ENCODE data around the gene MYL10. TPM values are rescaled to one million over a fixed set of nuclear protein-coding genes. Genes with fewer than 3 reads are reported as not detected.

The MYL10 gene
- total RNA-seq, 3 donors from 2014 or later: not detected

DNA sequence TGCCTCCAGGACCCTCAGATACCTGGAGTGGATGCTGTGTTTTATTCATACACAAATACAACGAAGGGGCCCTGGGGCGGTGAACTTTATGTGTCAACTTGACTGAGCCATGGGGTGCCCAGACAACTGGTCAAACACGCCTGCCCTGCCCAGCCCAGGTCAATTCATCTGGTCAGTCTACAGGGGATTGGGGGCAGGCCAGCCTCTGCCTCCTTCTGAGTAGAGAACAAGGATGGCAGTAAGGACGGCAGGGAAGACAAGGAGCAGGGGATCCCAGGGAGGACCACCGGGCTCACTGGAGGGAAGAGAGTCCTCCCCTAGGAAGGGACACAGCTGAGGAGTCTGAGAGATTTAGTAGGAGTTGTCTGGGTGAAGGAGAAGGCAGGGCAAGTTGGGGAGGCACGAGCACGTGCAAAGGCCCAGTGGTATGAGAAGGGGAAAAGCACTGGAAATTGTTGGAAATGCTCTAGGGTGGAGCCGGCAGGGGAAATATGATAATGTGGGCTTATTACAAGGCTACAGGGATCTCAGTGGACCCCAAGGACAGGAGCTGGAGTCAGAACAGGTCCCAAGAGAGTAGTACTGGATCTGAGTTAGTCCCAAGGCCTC, 63.4 kb downstream of the MYL10 start:
- H3K4me3 Mint-ChIP-seq: no peak overlapping the region
- peaks cover 9% of the 10 kb centered on the region for H3K9me3 Mint-ChIP-seq
- no peaks in the 10 kb centered on the region for H3K36me3 Mint-ChIP-seq (ENCODE audit: insufficient read depth)
- peaks cover 7% of the 10 kb centered on the region for H3K27me3 Mint-ChIP-seq (ENCODE audit: low read depth)
- H3K4me1 Mint-ChIP-seq (ENCODE audit: low read depth): no peaks in the 10 kb centered on the region
- ATAC-seq (no peak), DNase-seq (no peak)

- H3K27me3 Mint-ChIP-seq (ENCODE audit: low read depth): peaks cover 10% of the 10 kb centered on the region
- peaks cover 4% of the 10 kb centered on the region for H3K9me3 Mint-ChIP-seq
- DNase-seq (no peak), ATAC-seq (no peak)
- no peak overlapping the region for H3K4me3 Mint-ChIP-seq
- H3K4me1 Mint-ChIP-seq (ENCODE audit: low read depth): no peaks in the 10 kb centered on the region
- H3K36me3 Mint-ChIP-seq (ENCODE audit: insufficient read depth): no peaks in the 10 kb centered on the region
Measured at GRCh38 chr7:101564778-101565211, 64.3 kb downstream of the MYL10 start.

GRCh38 chr7:101563943-101564777, 64.9 kb downstream of the MYL10 start:
- ATAC-seq (no peak), DNase-seq (no peak)
- no peak overlapping the region for H3K4me3 Mint-ChIP-seq
- peaks cover 10% of the 10 kb centered on the region for H3K27me3 Mint-ChIP-seq (ENCODE audit: low read depth)
- H3K36me3 Mint-ChIP-seq (ENCODE audit: insufficient read depth): no peaks in the 10 kb centered on the region
- H3K9me3 Mint-ChIP-seq: no peaks in the 10 kb centered on the region
- no peaks in the 10 kb centered on the region for H3K4me1 Mint-ChIP-seq (ENCODE audit: low read depth)

Other genes starting within 250 kb of the MYL10 start
- gene CUX1, start 188.3 kb upstream of the MYL10 start, total RNA-seq: 10 to 100 TPM; 18.6 to 21.6 (median 20.7) TPM